K562 (cell line): ENCODE results near the gene LIN28A. TPM values are rescaled to one million over a fixed set of nuclear protein-coding genes. Genes with fewer than 3 reads are reported as not detected.

Experiments
- E2F3 ChIP-seq: fragments of 250-450 bp; sonication (Bioruptor Pico); IDR thresholded peaks from 2 replicates; pipeline ENCODE4 v1.4.0; 2020; ENCODE audit warnings: mild to moderate bottlenecking
- GABPB2 ChIP-seq: fragments of 250-450 bp; sonication (Bioruptor Pico); conservative IDR thresholded peaks from 2 replicates; pipeline ENCODE4 v1.5.1; 2021; ENCODE audit warnings: mild to moderate bottlenecking
- HSF4 ChIP-seq: fragments of 250-450 bp; sonication (Bioruptor Pico); IDR thresholded peaks from 2 replicates; pipeline ENCODE4 v2.1.2; 2022; ENCODE audit warnings: mild to moderate bottlenecking, moderate library complexity, borderline replicate concordance
- PKNOX1 ChIP-seq: fragments of 450-650 bp; IDR thresholded peaks from 2 replicates; pipeline ENCODE4 v1.6.1; 2016
- SP1 ChIP-seq: sonication (generic); formaldehyde crosslinking; IDR thresholded peaks from 2 replicates; pipeline ENCODE4 v1.8.1; 2022; ENCODE audit warnings: mild to moderate bottlenecking, missing genetic modification reagents
- ZFPM2 ChIP-seq: fragments of 250-450 bp; sonication (Bioruptor Pico); IDR thresholded peaks from 2 replicates; pipeline ENCODE4 v1.5.1; 2022; ENCODE audit warnings: mild to moderate bottlenecking
- polyA plus RNA-seq, 8 experiments: library from polyadenylated mRNA; depleted of rRNA in 4 of 8; stranded (reverse) in 5 of 8; unstranded in 3 of 8; fragments of >200 nt; fragmentation: Nextera tagmentation in 2 of 8; fragmentation: Illumina TruSeq in 1 of 8; extraction: Ambion mirVana in 2 of 8; extraction: Trizol in 1 of 8; gene quantifications; 2 replicates each; pipeline versions ENCODE4 v1.2.1 to v1.2.3, GENCODE V29; 2011 to 2014; ENCODE audit warnings: inconsistent platforms in 1 of 8, missing spikeins in 1 of 8
- total RNA-seq, 7 experiments: library from RNA; depleted of rRNA in 6 of 7; stranded (reverse); fragments of >200 nt in 6 of 7; fragmentation: Illumina TruSeq in 2 of 7; extraction: Trizol in 2 of 7; gene quantifications; 2 replicates each; pipeline versions ENCODE4 v1.2.1 to v1.2.3, GENCODE V29; 2011 to 2021; ENCODE audit warnings: low replicate concordance in 1 of 7
- TF ChIP-seq, protein P1 (sequence below): sonication (generic); formaldehyde crosslinking; IDR thresholded peaks from 2 replicates; pipeline ENCODE4 v1.8.0; 2022; ENCODE audit warnings: missing genetic modification reagents, mild to moderate bottlenecking, moderate library complexity, borderline replicate concordance
- TF ChIP-seq, protein P2 (sequence below), 2 experiments: IDR thresholded peaks; 2 replicates each; pipeline ENCODE4 v1.6.1; 2011; ENCODE audit warnings: borderline replicate concordance in 1 of 2, control low read depth in 1 of 2, low read depth in 1 of 2, low read length in 1 of 2, mild to moderate bottlenecking in 1 of 2, mixed read lengths in 1 of 2, moderate library complexity in 1 of 2; ENCODE audit not compliant: insufficient read depth in 1 of 2, insufficient read length in 1 of 2, poor library complexity in 1 of 2, severe bottlenecking in 1 of 2; ENCODE audit errors: extremely low read depth in 1 of 2
- TF ChIP-seq, protein P3 (sequence below): sonication (generic); formaldehyde crosslinking; IDR thresholded peaks from 2 replicates; pipeline ENCODE4 v1.8.1; 2023; ENCODE audit warnings: missing genetic modification reagents, mild to moderate bottlenecking, borderline replicate concordance
- TF ChIP-seq, protein P4 (sequence below): sonication (generic); formaldehyde crosslinking; IDR thresholded peaks from 2 replicates; pipeline ENCODE4 v1.8.1; 2023; ENCODE audit warnings: mild to moderate bottlenecking, missing genetic modification reagents

LIN28A gene
- total and polyA plus RNA-seq, 9 of the 15 experiments (the other 6 are each of a cell fraction or from before 2014, with no cell fraction given), result 0.80 to 5.4 (median 3.9) TPM

- peak; percentile 90 for TF ChIP-seq PKNOX1
- no peak for TF ChIP-seq HSF4
- TF ChIP-seq, protein P1, sequence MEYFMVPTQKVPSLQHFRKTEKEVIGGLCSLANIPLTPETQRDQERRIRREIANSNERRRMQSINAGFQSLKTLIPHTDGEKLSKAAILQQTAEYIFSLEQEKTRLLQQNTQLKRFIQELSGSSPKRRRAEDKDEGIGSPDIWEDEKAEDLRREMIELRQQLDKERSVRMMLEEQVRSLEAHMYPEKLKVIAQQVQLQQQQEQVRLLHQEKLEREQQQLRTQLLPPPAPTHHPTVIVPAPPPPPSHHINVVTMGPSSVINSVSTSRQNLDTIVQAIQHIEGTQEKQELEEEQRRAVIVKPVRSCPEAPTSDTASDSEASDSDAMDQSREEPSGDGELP (CRISPR knock-in tag), result peak; percentile 100
- TF ChIP-seq E2F3, result peak; percentile 91
- TF ChIP-seq, protein P2, sequence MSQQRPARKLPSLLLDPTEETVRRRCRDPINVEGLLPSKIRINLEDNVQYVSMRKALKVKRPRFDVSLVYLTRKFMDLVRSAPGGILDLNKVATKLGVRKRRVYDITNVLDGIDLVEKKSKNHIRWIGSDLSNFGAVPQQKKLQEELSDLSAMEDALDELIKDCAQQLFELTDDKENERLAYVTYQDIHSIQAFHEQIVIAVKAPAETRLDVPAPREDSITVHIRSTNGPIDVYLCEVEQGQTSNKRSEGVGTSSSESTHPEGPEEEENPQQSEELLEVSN (IDR thresholded peaks at IDR 0.05; ENCODE audit: borderline replicate concordance in 1 of 2, extremely low read depth in 1 of 2, insufficient read depth in 1 of 2, insufficient read length in 1 of 2, low read depth in 1 of 2, low read length in 1 of 2, poor library complexity in 1 of 2, severe bottlenecking in 1 of 2), result peak; percentile 100
- TF ChIP-seq ZFPM2 (CRISPR knock-in tag), result 0 out of 2 replicates have a peak, but pooled peaks have one; percentile 45
- TF ChIP-seq GABPB2 (CRISPR knock-in tag), result no peak
- TF ChIP-seq, protein P3, sequence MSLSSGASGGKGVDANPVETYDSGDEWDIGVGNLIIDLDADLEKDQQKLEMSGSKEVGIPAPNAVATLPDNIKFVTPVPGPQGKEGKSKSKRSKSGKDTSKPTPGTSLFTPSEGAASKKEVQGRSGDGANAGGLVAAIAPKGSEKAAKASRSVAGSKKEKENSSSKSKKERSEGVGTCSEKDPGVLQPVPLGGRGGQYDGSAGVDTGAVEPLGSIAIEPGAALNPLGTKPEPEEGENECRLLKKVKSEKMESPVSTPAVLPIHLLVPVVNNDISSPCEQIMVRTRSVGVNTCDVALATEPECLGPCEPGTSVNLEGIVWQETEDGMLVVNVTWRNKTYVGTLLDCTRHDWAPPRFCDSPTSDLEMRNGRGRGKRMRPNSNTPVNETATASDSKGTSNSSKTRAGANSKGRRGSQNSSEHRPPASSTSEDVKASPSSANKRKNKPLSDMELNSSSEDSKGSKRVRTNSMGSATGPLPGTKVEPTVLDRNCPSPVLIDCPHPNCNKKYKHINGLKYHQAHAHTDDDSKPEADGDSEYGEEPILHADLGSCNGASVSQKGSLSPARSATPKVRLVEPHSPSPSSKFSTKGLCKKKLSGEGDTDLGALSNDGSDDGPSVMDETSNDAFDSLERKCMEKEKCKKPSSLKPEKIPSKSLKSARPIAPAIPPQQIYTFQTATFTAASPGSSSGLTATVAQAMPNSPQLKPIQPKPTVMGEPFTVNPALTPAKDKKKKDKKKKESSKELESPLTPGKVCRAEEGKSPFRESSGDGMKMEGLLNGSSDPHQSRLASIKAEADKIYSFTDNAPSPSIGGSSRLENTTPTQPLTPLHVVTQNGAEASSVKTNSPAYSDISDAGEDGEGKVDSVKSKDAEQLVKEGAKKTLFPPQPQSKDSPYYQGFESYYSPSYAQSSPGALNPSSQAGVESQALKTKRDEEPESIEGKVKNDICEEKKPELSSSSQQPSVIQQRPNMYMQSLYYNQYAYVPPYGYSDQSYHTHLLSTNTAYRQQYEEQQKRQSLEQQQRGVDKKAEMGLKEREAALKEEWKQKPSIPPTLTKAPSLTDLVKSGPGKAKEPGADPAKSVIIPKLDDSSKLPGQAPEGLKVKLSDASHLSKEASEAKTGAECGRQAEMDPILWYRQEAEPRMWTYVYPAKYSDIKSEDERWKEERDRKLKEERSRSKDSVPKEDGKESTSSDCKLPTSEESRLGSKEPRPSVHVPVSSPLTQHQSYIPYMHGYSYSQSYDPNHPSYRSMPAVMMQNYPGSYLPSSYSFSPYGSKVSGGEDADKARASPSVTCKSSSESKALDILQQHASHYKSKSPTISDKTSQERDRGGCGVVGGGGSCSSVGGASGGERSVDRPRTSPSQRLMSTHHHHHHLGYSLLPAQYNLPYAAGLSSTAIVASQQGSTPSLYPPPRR (CRISPR knock-in tag), result 0 out of 2 replicates have a peak, but pooled peaks have one; percentile 42
- TF ChIP-seq, protein P4, sequence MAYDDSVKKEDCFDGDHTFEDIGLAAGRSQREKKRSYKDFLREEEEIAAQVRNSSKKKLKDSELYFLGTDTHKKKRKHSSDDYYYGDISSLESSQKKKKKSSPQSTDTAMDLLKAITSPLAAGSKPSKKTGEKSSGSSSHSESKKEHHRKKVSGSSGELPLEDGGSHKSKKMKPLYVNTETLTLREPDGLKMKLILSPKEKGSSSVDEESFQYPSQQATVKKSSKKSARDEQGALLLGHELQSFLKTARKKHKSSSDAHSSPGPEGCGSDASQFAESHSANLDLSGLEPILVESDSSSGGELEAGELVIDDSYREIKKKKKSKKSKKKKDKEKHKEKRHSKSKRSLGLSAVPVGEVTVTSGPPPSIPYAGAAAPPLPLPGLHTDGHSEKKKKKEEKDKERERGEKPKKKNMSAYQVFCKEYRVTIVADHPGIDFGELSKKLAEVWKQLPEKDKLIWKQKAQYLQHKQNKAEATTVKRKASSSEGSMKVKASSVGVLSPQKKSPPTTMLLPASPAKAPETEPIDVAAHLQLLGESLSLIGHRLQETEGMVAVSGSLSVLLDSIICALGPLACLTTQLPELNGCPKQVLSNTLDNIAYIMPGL (CRISPR knock-in tag), result peak; percentile 29; the same call in 1 of the 2 replicates
- TF ChIP-seq SP1, result peak; percentile 100
Measured at GRCh38 chr1:26431979-26432695, 21.5 kb downstream of the LIN28A start, which contains the start of gene DHDDS (continued).
